Breast epithelium (tissue), 3 donors: ENCODE data around the gene SLF2.

Experiments used
- CTCF ChIP-seq, 3 donors: fragments of 450-650 bp; IDR thresholded peaks; one replicate each; pipeline ENCODE4 v1.5.1; 2016 to 2017; ENCODE audit warnings: antibody characterized with exemption in 3 of 3, mild to moderate bottlenecking in 3 of 3, moderate library complexity in 3 of 3
- POLR2A ChIP-seq: fragments of 450-650 bp; IDR thresholded peaks from one replicate; pipeline ENCODE4 v1.6.1; 2016; ENCODE audit warnings: antibody characterized with exemption, mild to moderate bottlenecking, moderate library complexity
- POLR2AphosphoS5 ChIP-seq, 3 donors: sonication (generic); formaldehyde crosslinking; IDR thresholded peaks; one replicate each; pipeline ENCODE4 v1.6.1; 2017; ENCODE audit warnings: antibody characterized with exemption in 3 of 3

- no peak for TF ChIP-seq POLR2AphosphoS5 (IDR thresholded peaks at IDR 0.05)
- no peak for TF ChIP-seq POLR2A
- TF ChIP-seq CTCF (IDR thresholded peaks at IDR 0.05) = no peak
Observed at GRCh38 chr10:100983868-100984671, 71.3 kb downstream of the SLF2 start.
